Non-pigmented ciliary epithelial cell (primary cell): Measurements from ENCODE around the gene NCSTN.

ENCODE experiments used
- DNase-seq: peaks from one replicate; pipeline ENCODE4 v3.0.0-alpha.2; 2010; ENCODE audit warnings: low read depth

The NCSTN gene

DNA sequence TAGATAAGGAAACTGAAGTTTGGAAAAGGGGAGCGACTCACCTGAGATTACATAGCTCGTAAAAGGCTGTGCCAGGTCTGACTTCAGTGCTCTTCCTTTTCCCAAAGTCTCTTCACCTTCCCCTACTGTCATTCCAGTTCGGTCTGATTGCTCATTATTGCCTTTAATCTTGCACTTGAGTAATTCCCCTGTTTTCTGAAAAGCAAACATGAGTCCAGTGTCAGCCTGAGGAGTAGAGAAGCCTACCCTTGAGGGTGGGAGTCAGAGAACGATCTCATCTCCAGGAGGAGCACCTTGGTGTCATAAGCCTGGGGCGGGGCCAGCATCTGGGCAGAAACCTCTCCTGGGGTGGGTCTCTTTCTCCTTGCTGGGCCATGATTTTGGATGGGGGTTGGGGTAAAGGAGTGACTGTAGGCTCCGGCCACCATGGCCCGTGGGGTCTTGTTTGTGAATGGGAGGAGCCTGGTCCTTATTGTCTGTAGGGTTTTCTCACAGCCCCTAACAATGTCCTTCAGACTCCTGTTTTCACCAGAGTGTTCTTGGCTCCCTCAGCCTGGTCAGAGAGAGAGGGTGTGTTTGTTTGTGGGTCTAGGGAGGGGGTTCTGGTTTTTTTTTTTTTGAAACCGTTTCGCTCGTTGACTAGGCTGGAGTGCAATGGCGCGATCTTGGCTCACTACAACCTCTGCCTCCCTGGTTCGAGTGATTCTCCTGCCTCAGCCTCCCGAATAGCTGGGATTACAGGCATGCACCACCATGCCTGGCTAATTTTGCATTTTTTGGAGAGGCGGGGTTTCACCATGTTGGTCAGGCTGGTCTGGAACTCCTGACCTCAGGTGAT, 63.2 kb downstream of the NCSTN start:
- no peak for DNase-seq

DNA sequence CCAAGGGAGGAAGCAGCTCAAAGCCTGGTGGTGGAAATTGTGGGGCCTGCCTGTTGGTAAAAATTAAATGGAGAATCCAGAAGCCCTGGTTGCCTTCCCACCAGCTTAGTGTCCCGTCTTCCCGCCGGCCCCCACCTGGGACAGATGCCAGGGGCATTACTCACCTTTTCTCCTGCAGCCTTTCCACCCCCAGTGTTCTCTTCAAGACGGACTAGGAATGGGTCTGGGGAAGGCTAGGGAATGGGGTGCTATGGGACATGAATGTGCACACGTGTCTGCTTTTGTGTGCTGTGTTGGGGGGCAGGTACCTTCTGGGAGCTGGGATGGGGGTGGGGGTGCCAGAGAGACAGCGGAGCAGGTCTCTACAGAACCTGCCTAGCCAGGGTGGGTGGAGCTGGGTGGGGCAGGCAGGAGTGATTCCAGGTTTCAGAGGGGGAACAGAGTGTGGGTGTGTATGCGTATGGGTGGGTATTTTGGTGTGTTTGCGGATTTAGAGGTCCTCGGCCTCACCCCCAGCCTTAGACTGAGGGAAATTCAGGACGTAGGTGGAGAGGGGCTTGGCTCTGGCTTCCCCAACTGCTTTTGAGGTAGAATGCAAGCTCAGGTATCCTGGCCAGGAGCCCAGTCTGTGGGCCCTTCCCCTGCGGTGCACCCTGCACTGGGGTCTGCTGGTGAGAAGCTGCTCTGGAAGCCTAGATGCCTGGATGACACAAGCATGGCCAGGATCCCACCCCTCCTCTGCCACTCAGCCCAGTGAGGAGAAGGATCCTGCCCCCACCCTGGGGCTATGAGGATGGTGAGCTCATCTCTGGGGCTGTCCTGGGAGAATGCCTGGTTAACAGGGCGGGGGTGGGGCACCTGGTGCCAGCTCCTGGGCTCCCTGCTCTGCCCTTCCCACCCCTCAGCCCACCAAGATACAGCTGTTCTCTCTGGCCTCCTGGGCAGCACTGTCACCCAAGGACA, 64.9 kb downstream of the NCSTN start:
- DNase-seq = no peak
